DOHH2 (cell line): ENCODE measurements around the gene ADGRG7.

Experiments
- H3F3A ChIP-seq: fragments of 200-600 bp; sonication (generic), shearing (Covaris generic); 2 replicates; pipeline ENCODE4 v1.6.0; 2016; ENCODE audit warnings: antibody characterized with exemption, mild to moderate bottlenecking; ENCODE audit not compliant: control insufficient read depth, insufficient read depth
- H3K27ac ChIP-seq: fragments of 200-600 bp; sonication (generic); 2 replicates; pipeline ENCODE4 v1.5.1; 2014; ENCODE audit warnings: low read depth, mild to moderate bottlenecking, low read length, moderate library complexity
- H3K27me3 ChIP-seq: fragments of 200-600 bp; sonication (generic); 2 replicates; pipeline ENCODE4 v1.6.1; 2014; ENCODE audit warnings: mild to moderate bottlenecking, low read length, mixed read lengths; ENCODE audit not compliant: control insufficient read depth
- H3K36me3 ChIP-seq: fragments of 200-600 bp; sonication (generic); 2 replicates; pipeline ENCODE4 v1.6.1; 2014; ENCODE audit warnings: mild to moderate bottlenecking, low read length, moderate library complexity, mixed read lengths; ENCODE audit not compliant: control insufficient read depth
- H3K4me1 ChIP-seq: fragments of 200-600 bp; sonication (generic); 2 replicates; pipeline ENCODE4 v1.6.1; 2014; ENCODE audit warnings: mild to moderate bottlenecking, low read length, mixed read lengths; ENCODE audit not compliant: control insufficient read depth
- H3K4me2 ChIP-seq: fragments of 200-600 bp; sonication (generic); 2 replicates; pipeline ENCODE4 v1.6.0; 2014; ENCODE audit warnings: mild to moderate bottlenecking, low read length, moderate library complexity
- H3K4me3 ChIP-seq: fragments of 200-600 bp; sonication (generic); 2 replicates; pipeline ENCODE4 v1.5.1; 2014; ENCODE audit warnings: mild to moderate bottlenecking, low read length, mixed read lengths
- H3K79me2 ChIP-seq: fragments of 200-600 bp; sonication (generic); 2 replicates; pipeline ENCODE4 v1.6.1; 2014; ENCODE audit warnings: mild to moderate bottlenecking, low read length, mixed read lengths; ENCODE audit not compliant: control insufficient read depth
- H3K9me2 ChIP-seq: fragments of 200-600 bp; sonication (generic); replicated peaks from 2 replicates; pipeline ENCODE4 v1.6.1; 2014; ENCODE audit warnings: mild to moderate bottlenecking, low read length, mixed read lengths; ENCODE audit not compliant: control insufficient read depth
- H3K9me3 ChIP-seq: fragments of 200-600 bp; sonication (generic); 2 replicates; pipeline ENCODE4 v1.6.1; 2014; ENCODE audit warnings: antibody characterized with exemption, low read length, mixed read lengths; ENCODE audit not compliant: control insufficient read depth, insufficient read depth
- H4K20me1 ChIP-seq: fragments of 200-600 bp; sonication (generic); 2 replicates; pipeline ENCODE4 v1.6.0; 2014; ENCODE audit warnings: low read depth, mild to moderate bottlenecking, antibody characterized with exemption, low read length, moderate library complexity; ENCODE audit not compliant: control insufficient read depth, insufficient read depth
- CTCF ChIP-seq: fragments of 200-600 bp; sonication (generic); IDR thresholded peaks from one replicate; pipeline ENCODE4 v1.5.1; 2014; ENCODE audit warnings: antibody characterized with exemption, mild to moderate bottlenecking, low read depth, low read length; ENCODE audit not compliant: poor library complexity, severe bottlenecking
- EZH2phosphoT487 ChIP-seq: fragments of 200-600 bp; sonication (generic); IDR thresholded peaks from 2 replicates; pipeline ENCODE4 v1.6.1; 2017; ENCODE audit warnings: borderline replicate concordance, mild to moderate bottlenecking, antibody characterized with exemption, low read length, moderate library complexity, mixed read lengths

Gene ADGRG7

GRCh38 chr3:100629421-100630127 lies 20.2 kb downstream of the ADGRG7 start:
- no peak overlapping the region for H3K4me3 ChIP-seq
- no peaks in the 10 kb centered on the region for H3K27me3 ChIP-seq
- no peak for TF ChIP-seq CTCF
- no peak for TF ChIP-seq EZH2phosphoT487
- H3K36me3 ChIP-seq: no peaks in the 10 kb centered on the region
- H3K4me1 ChIP-seq: no peaks in the 10 kb centered on the region
- H3K4me2 ChIP-seq: no peak overlapping the region
- H4K20me1 ChIP-seq: no peaks in the 10 kb centered on the region
- no peak overlapping the region for H3K27ac ChIP-seq
- H3K9me3 ChIP-seq: no peaks in the 10 kb centered on the region
- no peaks in the 10 kb centered on the region for H3F3A ChIP-seq
- H3K9me2 ChIP-seq: no peaks in the 10 kb centered on the region
- H3K79me2 ChIP-seq: no peaks in the 10 kb centered on the region

GRCh38 chr3:100630664-100631063 lies 21.3 kb downstream of the ADGRG7 start:
- no peaks in the 10 kb centered on the region for H3K36me3 ChIP-seq
- H3K4me3 ChIP-seq: no peak overlapping the region
- no peak overlapping the region for H3K27ac ChIP-seq
- H3K9me2 ChIP-seq: no peaks in the 10 kb centered on the region
- H3K9me3 ChIP-seq: no peaks in the 10 kb centered on the region
- H3K4me2 ChIP-seq: no peak overlapping the region
- H3K4me1 ChIP-seq: no peaks in the 10 kb centered on the region
- TF ChIP-seq EZH2phosphoT487: no peak
- no peak for TF ChIP-seq CTCF
- no peaks in the 10 kb centered on the region for H3K27me3 ChIP-seq
- no peaks in the 10 kb centered on the region for H4K20me1 ChIP-seq
- no peaks in the 10 kb centered on the region for H3K79me2 ChIP-seq
- no peaks in the 10 kb centered on the region for H3F3A ChIP-seq

- Histone ChIP-seq H3K79me2 (no peaks in the 10 kb centered on the region), H3K4me2 (no peak overlapping the region), H3K27ac (no peak overlapping the region), H3K36me3 (no peaks in the 10 kb centered on the region), H3K9me3 (no peaks in the 10 kb centered on the region), H3K4me3 (no peak overlapping the region), H3F3A (no peaks in the 10 kb centered on the region), H3K27me3 (no peaks in the 10 kb centered on the region), H3K9me2 (no peaks in the 10 kb centered on the region), H4K20me1 (no peaks in the 10 kb centered on the region), H3K4me1 (no peaks in the 10 kb centered on the region)
- no peak for TF ChIP-seq CTCF
- TF ChIP-seq EZH2phosphoT487: no peak
These were observed 21.8 kb downstream of the ADGRG7 start for GRCh38 chr3:100631236-100631635.
